ENCODE measurements around the gene FUT7.
A peak's percentile ranks its signal among the peaks of the same experiment; 100 is the strongest.

FUT7 gene

DNA sequence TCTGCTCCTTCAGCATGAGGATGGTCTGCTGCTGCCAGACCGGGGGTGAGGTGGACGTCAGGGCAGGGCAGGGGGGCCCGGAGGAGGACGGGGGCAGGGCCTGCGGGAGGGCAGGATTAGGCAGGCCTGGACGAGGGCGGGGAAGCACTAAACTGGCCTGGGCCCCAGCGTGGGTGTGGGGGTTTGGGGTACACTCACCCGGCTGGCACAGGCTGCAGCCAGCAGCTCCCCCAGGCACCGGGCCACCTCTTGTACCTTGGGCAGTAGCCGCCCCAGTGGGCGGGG, 32.9 kb upstream of the FUT7 start:
- TF ChIP-seq, protein P1, sequence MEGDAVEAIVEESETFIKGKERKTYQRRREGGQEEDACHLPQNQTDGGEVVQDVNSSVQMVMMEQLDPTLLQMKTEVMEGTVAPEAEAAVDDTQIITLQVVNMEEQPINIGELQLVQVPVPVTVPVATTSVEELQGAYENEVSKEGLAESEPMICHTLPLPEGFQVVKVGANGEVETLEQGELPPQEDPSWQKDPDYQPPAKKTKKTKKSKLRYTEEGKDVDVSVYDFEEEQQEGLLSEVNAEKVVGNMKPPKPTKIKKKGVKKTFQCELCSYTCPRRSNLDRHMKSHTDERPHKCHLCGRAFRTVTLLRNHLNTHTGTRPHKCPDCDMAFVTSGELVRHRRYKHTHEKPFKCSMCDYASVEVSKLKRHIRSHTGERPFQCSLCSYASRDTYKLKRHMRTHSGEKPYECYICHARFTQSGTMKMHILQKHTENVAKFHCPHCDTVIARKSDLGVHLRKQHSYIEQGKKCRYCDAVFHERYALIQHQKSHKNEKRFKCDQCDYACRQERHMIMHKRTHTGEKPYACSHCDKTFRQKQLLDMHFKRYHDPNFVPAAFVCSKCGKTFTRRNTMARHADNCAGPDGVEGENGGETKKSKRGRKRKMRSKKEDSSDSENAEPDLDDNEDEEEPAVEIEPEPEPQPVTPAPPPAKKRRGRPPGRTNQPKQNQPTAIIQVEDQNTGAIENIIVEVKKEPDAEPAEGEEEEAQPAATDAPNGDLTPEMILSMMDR (IDR thresholded peaks at IDR 0.05), result no peak
- TF ChIP-seq ZFX (IDR thresholded peaks at IDR 0.05; ENCODE audit: borderline replicate concordance), result no peak
- H3K27ac ChIP-seq, result no peak overlapping the region

DNA sequence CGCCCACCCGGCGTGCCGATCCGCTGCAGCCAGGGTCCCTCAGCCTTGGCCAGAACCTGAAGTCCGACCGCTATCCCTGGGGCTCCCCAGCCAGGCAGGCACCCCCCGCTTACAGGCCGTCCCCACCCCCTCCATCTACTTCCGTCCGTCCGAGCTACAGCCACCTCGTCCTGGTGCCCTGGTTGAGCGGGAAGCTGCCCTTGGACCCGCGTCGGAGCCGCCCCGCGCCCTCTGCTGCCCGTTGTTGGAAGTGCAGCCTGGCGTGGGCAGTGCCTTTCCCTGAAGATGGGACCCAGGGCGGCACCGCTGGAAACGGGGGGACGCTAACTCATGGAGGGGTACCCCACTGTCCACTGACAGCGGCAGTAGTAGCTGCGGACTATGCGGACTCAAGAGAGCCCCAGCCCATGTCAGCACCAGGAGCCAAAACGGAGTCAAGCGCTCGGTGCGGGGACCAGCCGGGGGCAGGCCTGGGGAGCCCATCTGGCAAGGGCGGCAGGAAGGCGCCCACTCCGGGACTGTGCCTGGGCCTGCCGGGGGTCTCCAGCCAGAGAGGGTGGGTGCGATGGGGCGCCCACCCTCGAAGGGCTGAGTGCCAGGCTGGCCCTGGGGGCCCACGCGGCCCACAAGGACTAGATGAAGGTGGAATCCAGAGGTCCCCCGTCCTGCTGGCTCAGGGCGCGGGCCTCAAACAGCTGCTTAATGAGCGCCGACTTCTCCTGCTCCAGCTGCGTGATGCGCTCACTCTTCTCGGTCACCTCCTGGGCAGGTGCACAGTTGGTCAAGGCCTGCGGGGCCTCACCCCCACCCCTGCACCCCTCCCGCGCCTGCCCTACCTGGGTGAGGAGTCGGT, 32.4 kb upstream of the FUT7 start:
- TF ChIP-seq, protein P1 (IDR thresholded peaks at IDR 0.05), result peak; percentile 95
- no peak for TF ChIP-seq ZFX (IDR thresholded peaks at IDR 0.05; ENCODE audit: borderline replicate concordance)
- H3K27ac ChIP-seq, result peak overlapping the region; percentile 47; the same call in 1 of the 2 replicates

DNA sequence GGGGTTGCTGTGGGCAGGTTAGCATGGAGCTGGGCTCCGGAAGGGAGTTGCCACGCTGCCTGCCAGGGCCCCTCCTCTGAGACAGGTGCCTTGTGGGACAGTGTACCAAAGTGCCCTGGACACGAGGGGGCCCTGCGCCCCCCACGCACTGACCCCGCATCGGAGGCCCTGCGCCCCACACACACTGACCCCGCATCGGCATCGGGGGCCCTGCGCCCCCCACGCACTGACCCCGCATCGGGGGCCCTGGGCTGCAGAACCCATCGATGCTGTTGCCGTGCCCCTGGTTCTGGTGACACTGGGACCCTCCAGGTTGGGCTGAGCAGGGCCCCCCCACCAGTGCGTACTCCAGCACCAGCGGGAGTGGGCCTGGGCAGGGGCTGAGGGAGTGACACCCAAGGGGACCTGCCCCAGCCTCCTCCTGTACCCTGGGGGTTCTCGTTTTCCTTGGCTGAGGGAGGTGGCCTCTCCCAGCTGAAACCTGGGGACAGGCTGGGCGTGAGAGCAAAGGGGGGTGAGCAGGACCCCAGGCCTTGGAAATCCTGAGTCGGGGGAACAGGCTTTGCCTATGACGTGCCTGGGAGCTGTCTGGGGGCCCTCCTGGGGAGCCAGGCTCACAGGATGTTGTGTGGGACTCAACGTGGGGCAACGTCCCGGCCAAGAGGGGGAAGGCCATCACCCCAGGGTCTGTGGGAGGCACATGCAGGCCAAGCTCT, 31.6 kb upstream of the FUT7 start:
- TF ChIP-seq ZFX (IDR thresholded peaks at IDR 0.05; ENCODE audit: borderline replicate concordance), result no peak
- TF ChIP-seq, protein P1 (IDR thresholded peaks at IDR 0.05), result no peak

DNA sequence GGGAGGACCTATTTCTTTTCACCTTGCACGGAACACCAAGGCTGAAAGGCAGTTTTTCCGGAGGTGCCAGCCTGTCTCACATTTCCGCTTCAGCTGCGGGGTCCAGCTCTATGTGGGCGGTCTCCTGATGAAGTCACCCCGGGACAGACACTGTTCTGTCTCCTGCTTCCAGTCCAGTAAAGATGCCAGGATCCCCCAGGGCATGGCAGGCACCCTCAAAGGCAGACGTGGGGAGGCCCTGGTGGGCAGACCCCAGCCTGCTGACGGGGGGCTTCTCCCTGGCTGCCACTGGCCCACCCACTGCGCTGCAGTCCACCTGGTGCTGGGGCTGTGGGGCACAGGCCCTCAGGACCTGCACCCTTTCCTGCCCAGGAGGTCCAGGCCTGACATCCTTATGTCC, 30.9 kb upstream of the FUT7 start:
- peak overlapping the region; percentile 43 for H3K27ac ChIP-seq

More for the DNA sequence above, 31.6 kb upstream of the FUT7 start:
- H3K27ac ChIP-seq, result peak overlapping the region; percentile 47; the same call in 1 of the 2 replicates

DNA sequence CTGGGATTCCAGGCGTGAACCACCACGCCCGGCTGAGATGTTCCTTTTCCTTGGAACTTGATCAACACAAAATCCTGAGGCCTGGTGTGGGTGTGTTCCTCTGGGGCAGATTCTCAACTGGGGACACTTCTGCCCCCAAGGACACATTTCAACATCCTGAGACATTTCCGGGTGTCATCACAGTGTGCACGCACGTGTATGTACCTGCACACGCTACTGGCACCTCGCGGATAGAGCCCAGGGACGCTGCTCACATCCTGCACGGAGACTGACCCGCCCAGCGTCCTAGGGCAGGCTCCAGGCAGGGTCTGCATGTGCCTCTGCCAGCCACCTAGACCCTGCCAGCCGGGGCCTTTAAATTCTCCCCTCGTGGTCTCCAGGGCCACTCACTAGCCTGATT, 30.5 kb upstream of the FUT7 start:
- TF ChIP-seq, protein P1 (IDR thresholded peaks at IDR 0.05), result no peak
- no peak for TF ChIP-seq ZFX (IDR thresholded peaks at IDR 0.05; ENCODE audit: borderline replicate concordance)

DNA sequence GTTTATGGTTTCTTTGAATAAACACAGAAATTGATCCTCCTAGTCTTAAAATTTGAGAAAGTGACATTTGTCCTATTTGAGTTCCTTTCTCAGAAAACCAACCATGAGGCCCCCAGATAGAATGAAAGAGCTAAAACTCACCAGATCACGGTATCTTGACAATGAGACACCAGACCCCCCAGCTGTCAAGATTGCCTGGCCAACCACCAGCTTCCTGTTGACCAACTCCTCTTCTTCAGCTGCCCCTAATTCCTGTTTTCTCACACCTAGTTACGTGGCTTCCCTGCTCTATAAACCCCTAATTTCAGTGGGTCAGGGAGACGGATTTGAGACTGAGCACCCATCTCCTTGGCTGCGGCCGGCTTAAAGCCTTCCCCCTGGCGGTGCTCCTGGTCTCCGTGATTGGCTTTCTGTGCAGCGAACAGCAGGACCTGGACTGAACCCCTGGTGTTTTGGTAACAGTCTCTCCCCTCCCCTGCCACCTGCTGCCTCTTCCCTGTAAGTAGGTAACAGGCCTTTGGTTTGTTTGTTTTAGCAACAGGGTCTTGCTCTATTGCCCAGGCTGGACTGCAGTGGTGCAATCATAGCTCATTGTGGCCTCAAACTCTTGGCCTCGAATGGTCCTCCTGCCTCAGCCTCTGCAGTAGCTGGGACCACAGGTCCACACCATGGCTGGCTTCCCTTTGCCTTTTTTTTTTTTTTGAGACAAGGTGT, 26.8 kb upstream of the FUT7 start:
- H3K27ac ChIP-seq, result peak overlapping the region; percentile 59; the same call in 1 of the 2 replicates
- TF ChIP-seq, protein P1 (IDR thresholded peaks at IDR 0.05), result no peak
- TF ChIP-seq ZFX (IDR thresholded peaks at IDR 0.05; ENCODE audit: borderline replicate concordance), result no peak

More for the DNA sequence above, 30.5 kb upstream of the FUT7 start:
- H3K27ac ChIP-seq, result peak overlapping the region; percentile 43

DNA sequence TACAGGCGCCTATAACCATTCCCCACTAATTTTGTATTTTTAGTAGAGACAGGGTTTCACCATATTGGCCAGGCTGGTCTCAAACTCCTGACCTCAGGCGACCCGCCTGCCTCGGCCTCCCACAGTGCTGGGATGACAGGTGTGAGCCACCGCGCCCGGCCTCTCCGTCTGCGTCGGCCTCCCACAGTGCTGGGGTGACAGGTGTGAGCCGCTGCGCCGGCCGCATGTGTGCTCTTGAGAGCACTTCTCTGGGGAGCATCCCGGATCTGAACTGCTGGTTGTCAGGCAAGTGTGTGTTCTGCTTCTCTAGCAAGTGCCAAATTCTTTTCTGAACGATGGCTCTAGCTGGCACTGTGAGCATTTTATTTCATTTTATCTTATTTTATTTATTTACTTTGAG, 25.7 kb upstream of the FUT7 start:
- TF ChIP-seq, protein P1 (IDR thresholded peaks at IDR 0.05), result no peak
- H3K27ac ChIP-seq, result peak overlapping the region; percentile 59
